Endothelial cell of umbilical vein (primary cell): Measurements from ENCODE around the gene LHCGR. TPM values are rescaled to one million over a fixed set of nuclear protein-coding genes. Genes with fewer than 3 reads are reported as not detected.
"Not testable (repeated sequence)": the region's sequence is repeated elsewhere in the genome, so short reads cannot be mapped to it uniquely, and the experiment has no call there.

ENCODE experiments used
- BruUV-seq: library from RNA; stranded (reverse); fragments of 400-500 nt; replicated peaks from 2 replicates; lab custom pipeline; 2021; lab: Mats Ljungman, UMichigan
- CTCF ChIA-PET: fragments of 300-600, 350-600 bp; sonication (Branson Sonifier 250); formaldehyde crosslinking; loops from one replicate; lab custom pipeline; 2021; ENCODE audit warnings: antibody characterized with exemption, inconsistent platforms; lab: Charles Lee
- POLR2A ChIA-PET: fragments of 300-600, 350-600 bp; sonication (Branson Sonifier 250); formaldehyde crosslinking; loops from one replicate; lab custom pipeline; 2021; ENCODE audit warnings: antibody characterized with exemption, inconsistent platforms; lab: Charles Lee
- DNase-seq: peaks from one replicate; pipeline ENCODE4 v3.0.0-alpha.2; 2011; ENCODE audit warnings: low read depth, low spot score
- FAIRE-seq: peaks from 2 replicates; lab custom pipeline; 2011; peaks lifted over from hg19 to GRCh38; lab: Jason Lieb, UNC
- H2AFZ ChIP-seq: 2 replicates; pipeline ENCODE4 v1.6.0; 2012; ENCODE audit warnings: low read depth, low read length, control low read depth, inconsistent platforms
- H3K27ac ChIP-seq: 2 replicates; pipeline ENCODE4 v1.5.1; 2011; ENCODE audit warnings: low read depth, mild to moderate bottlenecking, control low read depth, low read length, moderate library complexity; ENCODE audit not compliant: insufficient read depth
- H3K27me3 ChIP-seq, 2 experiments: 2 replicates each; pipeline versions ENCODE4 v1.6.0 to v1.6.1; 2011; ENCODE audit warnings: low read length in 2 of 2, mixed read lengths in 1 of 2; ENCODE audit not compliant: control insufficient read depth in 2 of 2, insufficient read depth in 2 of 2
- H3K36me3 ChIP-seq, 2 experiments: 2 replicates in 1 of 2; 3 replicates in 1 of 2; pipeline ENCODE4 v1.5.1; 2011; ENCODE audit warnings: low read length in 2 of 2, mild to moderate bottlenecking in 1 of 2, moderate library complexity in 1 of 2; ENCODE audit not compliant: control insufficient read depth in 2 of 2, insufficient read depth in 2 of 2; ENCODE audit errors: extremely low read depth in 1 of 2
- H3K4me1 ChIP-seq: 3 replicates; pipeline ENCODE4 v1.5.1; 2011; ENCODE audit warnings: mild to moderate bottlenecking, low read length; ENCODE audit not compliant: control insufficient read depth, insufficient read depth; ENCODE audit errors: extremely low read depth
- H3K4me2 ChIP-seq: 2 replicates; pipeline ENCODE4 v1.6.1; 2011; ENCODE audit warnings: low read length, control low read depth, mixed read lengths; ENCODE audit not compliant: insufficient read depth
- H3K4me3 ChIP-seq, 3 experiments: fragments of 200-600 bp in 1 of 3; sonication (generic), shearing (Covaris generic) in 1 of 3; replicated peaks in 1 of 3; 2 replicates each; pipeline ENCODE4 v1.5.1; 2011 to 2016; ENCODE audit warnings: control low read depth in 3 of 3, low read length in 3 of 3, mild to moderate bottlenecking in 2 of 3, inconsistent platforms in 1 of 3, low read depth in 1 of 3, moderate library complexity in 1 of 3; ENCODE audit not compliant: insufficient read depth in 1 of 3
- H3K79me2 ChIP-seq: 2 replicates; pipeline ENCODE4 v1.6.0; 2012; ENCODE audit warnings: low read length, inconsistent platforms; ENCODE audit not compliant: control insufficient read depth, insufficient read depth
- H3K9ac ChIP-seq: replicated peaks from 2 replicates; pipeline ENCODE3; 2011; ENCODE audit warnings: low read length, control low read depth; ENCODE audit not compliant: insufficient read depth; ENCODE audit errors: extremely low read depth
- H3K9me1 ChIP-seq: replicated peaks from 3 replicates; pipeline ENCODE4 v1.6.0; 2011; ENCODE audit warnings: mild to moderate bottlenecking, low read length; ENCODE audit not compliant: control insufficient read depth, insufficient read depth; ENCODE audit errors: extremely low read depth
- H3K9me3 ChIP-seq: replicated peaks from 2 replicates; pipeline ENCODE4 v1.5.1; 2012; ENCODE audit warnings: low read length, inconsistent platforms; ENCODE audit not compliant: control insufficient read depth, insufficient read depth
- H4K20me1 ChIP-seq: replicated peaks from 2 replicates; pipeline ENCODE3; 2011; ENCODE audit warnings: mild to moderate bottlenecking, low read length; ENCODE audit not compliant: control insufficient read depth, insufficient read depth; ENCODE audit errors: extremely low read depth
- CTCF ChIP-seq, 2 donors: IDR thresholded peaks; 1 replicate in 1 of 2; 2 replicates in 1 of 2; pipeline ENCODE4 v1.5.1; 2011; ENCODE audit warnings: low read length in 2 of 2, mild to moderate bottlenecking in 2 of 2, moderate library complexity in 2 of 2, control low read depth in 1 of 2, inconsistent platforms in 1 of 2, low read depth in 1 of 2; ENCODE audit not compliant: insufficient read depth in 1 of 2; ENCODE audit errors: extremely low read depth in 1 of 2
- EZH2 ChIP-seq: IDR thresholded peaks from 2 replicates; pipeline ENCODE4 v1.6.1; 2012; ENCODE audit warnings: borderline replicate concordance, low read depth, mild to moderate bottlenecking, moderate library complexity, low read length, inconsistent platforms; ENCODE audit not compliant: severe bottlenecking
- FOS ChIP-seq: IDR thresholded peaks from 2 replicates; pipeline ENCODE4 v1.6.1; 2011; ENCODE audit warnings: mild to moderate bottlenecking, low read length, moderate library complexity, borderline replicate concordance; ENCODE audit not compliant: insufficient read depth
- GATA2 ChIP-seq: IDR thresholded peaks from 2 replicates; pipeline ENCODE4 v1.7.0; 2011; ENCODE audit warnings: low read depth, mild to moderate bottlenecking, moderate library complexity, mixed read lengths, low read length; ENCODE audit not compliant: insufficient read length, insufficient read depth
- JUN ChIP-seq: IDR thresholded peaks from 2 replicates; pipeline ENCODE4 v1.6.1; 2011; ENCODE audit warnings: borderline replicate concordance, low read depth; ENCODE audit not compliant: insufficient read length, insufficient read depth
- MAX ChIP-seq: IDR thresholded peaks from 2 replicates; pipeline ENCODE4 v1.6.1; 2011; ENCODE audit not compliant: insufficient read depth, insufficient read length
- MYC ChIP-seq: IDR thresholded peaks from one replicate; pipeline ENCODE4 v1.6.1; 2011; ENCODE audit warnings: mild to moderate bottlenecking, low read depth, low read length
- POLR2A ChIP-seq: IDR thresholded peaks from 2 replicates; pipeline ENCODE4 v1.6.1; 2012; ENCODE audit warnings: low read depth, mild to moderate bottlenecking, control low read depth, low read length
- POLR2AphosphoS5 ChIP-seq: IDR thresholded peaks from 2 replicates; pipeline ENCODE4 v1.6.1; 2012; ENCODE audit warnings: low read depth, mild to moderate bottlenecking, control low read depth, low read length, moderate library complexity; ENCODE audit not compliant: insufficient read depth
- dilution Hi-C: fragments of 300-500 bp; cut with MboI; formaldehyde crosslinking; loops from one replicate; pipeline ENCODE4 v1.15.0; 2019; ENCODE audit warnings: low sequenced_read_pairs; ENCODE audit not compliant: extremely low pct_ligation_motif_present
- intact Hi-C: fragments of 100-400 bp; cut with micrococcal nuclease; formaldehyde crosslinking; loops from one replicate; pipeline ENCODE4 v1.10.0; 2022
- polyA plus RNA-seq, 4 experiments: library from polyadenylated mRNA; depleted of rRNA in 3 of 4; stranded (reverse) in 3 of 4; unstranded in 1 of 4; fragments of >200 nt; gene quantifications; 2 replicates each; pipeline versions ENCODE4 v1.2.1 to v1.2.3, GENCODE V29; 2011 to 2012; ENCODE audit warnings: missing spikeins in 1 of 4
- total RNA-seq: library from RNA; stranded (reverse); gene quantifications from 2 replicates; pipeline ENCODE4 v1.2.3, GENCODE V29; 2021

LHCGR gene
- total and polyA plus RNA-seq, 2 donors (not counting 3 experiments of a cell fraction or from before 2014, with no cell fraction given) = not detected

GRCh38 chr2:48747319-48747718 lies 8.2 kb downstream of the LHCGR start:
- dilution Hi-C loops (no loop called here), intact Hi-C loops (no loop called here)
- TF ChIP-seq FOS = no peak
- no peak for TF ChIP-seq POLR2A
- TF ChIP-seq POLR2AphosphoS5 = no peak
- no peak for TF ChIP-seq JUN
- no peak for TF ChIP-seq EZH2
- TF ChIP-seq CTCF (IDR thresholded peaks at IDR 0.05; ENCODE audit: extremely low read depth in 1 of 2, insufficient read depth in 1 of 2, low read depth in 1 of 2, low read length in 2 of 2) = no peak
- TF ChIP-seq GATA2 = no peak
- TF ChIP-seq MAX = no peak
- TF ChIP-seq MYC = no peak
- Histone ChIP-seq H3K9me1 (no peaks in the 10 kb centered on the region), H3K27ac (no peak overlapping the region), H3K9ac (no peak overlapping the region), H3K4me2 (no peak overlapping the region), H3K9me3 (no peaks in the 10 kb centered on the region), H2AFZ (no peak overlapping the region), H3K27me3 (no peaks in the 10 kb centered on the region), H3K4me3 (no peak overlapping the region), H3K36me3 (no peaks in the 10 kb centered on the region), H4K20me1 (no peaks in the 10 kb centered on the region), H3K4me1 (no peaks in the 10 kb centered on the region), H3K79me2 (no peaks in the 10 kb centered on the region)
- FAIRE-seq (no peak), DNase-seq (no peak)
- POLR2A ChIA-PET = no interaction called here
- CTCF ChIA-PET = no interaction called here
- no TSS peak for BruUV-seq

- H3K9ac ChIP-seq, H3K27ac ChIP-seq, H3K4me1 ChIP-seq, H3K27me3 ChIP-seq, H3K36me3 ChIP-seq, intact Hi-C loops, dilution Hi-C loops, H4K20me1 ChIP-seq, BruUV-seq, H2AFZ ChIP-seq, FAIRE-seq, H3K9me3 ChIP-seq, H3K4me2 ChIP-seq, DNase-seq, H3K4me3 ChIP-seq, H3K79me2 ChIP-seq, H3K9me1 ChIP-seq, POLR2A ChIA-PET, CTCF ChIA-PET: not testable (repeated sequence)
Measured at GRCh38 chr2:48739236-48739635, 16.3 kb downstream of the LHCGR start.
